HG03108 (cell line): ENCODE measurements around the gene LPIN1.
A peak's percentile ranks its signal among the peaks of the same experiment; 100 is the strongest.
"Not testable (repeated sequence)": the region's sequence is repeated elsewhere in the genome, so short reads cannot be mapped to it uniquely, and the experiment has no call there.

Experiments used
- ATAC-seq: cut with Tn5 transposase; IDR thresholded peaks from one replicate; pipeline ENCODE4 v1.9.1; 2021; ENCODE audit warnings: moderate library complexity; ENCODE audit not compliant: unreplicated experiment

The LPIN1 gene

DNA sequence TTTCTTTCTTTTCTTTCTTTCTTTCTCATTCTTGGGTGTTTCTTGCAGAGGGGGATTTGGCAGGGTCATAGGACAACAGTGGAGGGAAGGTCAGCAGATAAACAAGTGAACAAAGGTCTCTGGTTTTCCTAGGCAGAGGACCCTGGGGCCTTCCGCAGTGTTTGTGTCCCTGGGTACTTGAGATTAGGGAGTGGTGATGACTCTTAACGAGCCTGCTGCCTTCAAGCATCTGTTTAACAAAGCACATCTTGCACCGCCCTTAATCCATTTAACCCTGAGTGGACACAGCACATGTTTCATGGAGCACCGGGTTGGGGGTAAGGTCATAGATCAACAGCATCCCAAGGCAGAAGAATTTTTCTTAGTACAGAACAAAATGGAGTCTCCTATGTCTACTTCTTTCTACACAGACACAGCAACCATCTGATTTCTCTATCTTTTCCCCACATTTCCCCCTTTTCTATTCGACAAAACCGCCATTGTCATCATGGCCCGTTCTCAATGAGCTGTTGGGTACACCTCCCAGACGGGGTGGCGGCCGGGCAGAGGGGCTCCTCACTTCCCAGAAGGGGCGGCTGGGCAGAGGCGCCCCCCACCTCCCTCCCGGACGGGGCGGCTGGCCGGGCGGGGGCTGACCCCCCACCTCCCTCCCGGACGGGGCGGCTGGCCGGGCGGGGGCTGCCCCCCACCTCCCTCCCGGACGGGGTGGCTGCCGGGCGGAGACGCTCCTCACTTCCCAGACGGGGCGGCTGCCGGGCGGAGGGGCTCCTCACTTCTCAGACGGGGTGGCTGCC, 12.9 kb downstream of the LPIN1 start:
- not testable (repeated sequence) for ATAC-seq

DNA sequence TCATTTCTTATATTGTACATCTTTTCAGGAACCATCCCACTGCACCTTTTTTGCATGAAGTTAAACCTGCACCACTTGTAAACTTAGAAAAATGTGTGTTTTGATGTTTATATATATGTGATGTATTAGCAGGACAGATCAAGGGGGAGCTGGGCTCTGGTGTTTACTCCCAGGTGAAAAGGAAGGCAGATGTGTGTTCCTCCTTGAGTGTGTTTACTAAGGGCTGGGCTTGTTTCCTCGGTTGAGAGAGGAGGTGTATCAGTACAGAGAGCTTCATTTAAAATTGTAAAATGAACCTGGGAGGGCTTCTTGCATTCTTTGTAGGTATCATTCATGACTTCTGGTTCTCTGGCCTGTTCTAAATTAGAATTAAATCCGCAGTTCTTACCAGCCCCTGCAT, 14.8 kb downstream of the LPIN1 start:
- no peak for ATAC-seq

DNA sequence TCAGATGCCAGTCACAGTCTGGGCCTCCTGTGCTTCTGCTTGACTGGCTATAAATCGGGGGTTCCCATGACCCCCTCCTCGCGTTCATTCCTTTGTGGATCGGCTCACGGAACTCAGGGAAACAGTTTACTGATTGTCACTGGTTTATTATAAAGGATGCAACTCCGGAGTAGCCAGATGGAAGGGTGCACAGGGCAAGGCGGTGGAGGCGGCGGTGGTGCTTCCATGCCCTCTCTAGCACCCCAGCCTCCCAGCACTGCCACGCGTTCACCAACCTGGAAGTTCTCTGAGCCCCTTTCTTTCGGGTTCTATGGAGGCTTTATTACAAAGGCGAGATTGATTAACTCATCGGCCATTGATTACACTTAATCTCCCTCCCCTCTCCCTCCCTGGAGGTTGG, 15.6 kb downstream of the LPIN1 start:
- no peak for ATAC-seq

DNA sequence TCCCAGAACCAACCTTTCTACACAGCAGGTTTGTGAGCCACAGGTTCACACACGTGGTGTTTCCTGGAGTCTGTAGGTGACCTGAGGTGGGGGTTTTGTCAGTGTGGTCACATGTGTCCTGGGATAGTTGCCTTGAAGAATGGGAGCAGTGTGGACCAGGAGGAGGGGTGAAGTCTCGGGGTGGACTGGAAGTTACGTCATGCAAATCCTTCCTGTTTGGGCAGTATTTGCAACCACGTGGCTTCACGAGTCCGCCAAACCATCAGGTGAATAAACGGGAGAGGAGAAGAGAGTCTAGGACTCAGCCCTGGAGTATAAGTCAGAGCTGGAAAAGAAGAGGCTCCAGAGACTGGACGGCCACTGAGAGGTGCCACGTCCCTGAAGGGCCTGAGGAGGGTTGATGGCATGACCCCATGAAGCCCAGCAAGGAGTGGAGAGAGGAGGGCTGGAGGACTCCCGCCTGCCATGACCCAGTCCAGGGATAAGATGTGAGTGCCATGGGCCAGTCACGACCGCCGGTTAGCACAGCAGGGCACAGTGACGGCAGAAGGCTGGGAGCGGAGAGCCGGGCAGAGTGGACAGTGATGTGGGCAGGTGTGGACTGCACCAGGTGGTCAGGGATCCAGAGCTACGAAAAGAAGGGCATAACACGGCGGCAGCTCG, 16.5 kb downstream of the LPIN1 start:
- no peak for ATAC-seq

DNA sequence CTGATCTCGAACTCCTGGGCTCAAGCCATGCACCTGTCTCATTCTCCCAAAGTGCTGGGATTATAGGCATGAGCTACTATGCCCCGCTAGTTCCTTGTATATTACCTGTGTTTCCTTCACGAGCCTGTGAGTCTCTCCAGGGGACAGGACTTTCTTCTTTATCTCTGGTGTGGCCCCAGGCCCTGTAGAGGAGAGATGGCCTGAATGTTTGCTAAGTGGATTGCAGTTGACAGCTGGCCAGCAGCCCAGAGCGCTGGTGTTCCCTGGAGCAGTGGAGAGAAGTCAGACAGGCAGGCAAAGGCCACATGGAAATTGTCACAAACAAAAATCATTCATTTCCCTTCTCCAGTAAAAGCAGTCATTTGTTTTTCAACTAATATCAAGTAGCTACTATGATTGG, 17.9 kb downstream of the LPIN1 start:
- ATAC-seq = no peak

DNA sequence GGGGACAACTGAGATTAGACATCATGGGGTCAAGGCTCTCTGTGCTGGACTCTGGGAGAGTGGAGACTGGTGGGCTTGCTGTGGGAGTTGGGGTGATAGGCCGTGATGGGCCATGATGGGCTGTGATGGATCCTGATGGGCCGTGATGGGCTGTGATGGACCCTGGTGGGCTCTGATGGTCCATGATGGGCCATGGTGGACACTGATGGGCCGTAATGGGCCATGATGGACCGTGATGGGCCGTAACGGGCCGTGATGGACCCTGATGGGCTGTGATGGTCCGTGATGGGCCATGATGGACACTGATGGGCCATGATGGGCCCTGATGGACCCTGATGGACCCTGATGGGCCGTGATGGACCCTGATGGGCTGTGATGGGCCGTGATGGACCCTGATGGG, 18.5 kb downstream of the LPIN1 start:
- no peak for ATAC-seq

DNA sequence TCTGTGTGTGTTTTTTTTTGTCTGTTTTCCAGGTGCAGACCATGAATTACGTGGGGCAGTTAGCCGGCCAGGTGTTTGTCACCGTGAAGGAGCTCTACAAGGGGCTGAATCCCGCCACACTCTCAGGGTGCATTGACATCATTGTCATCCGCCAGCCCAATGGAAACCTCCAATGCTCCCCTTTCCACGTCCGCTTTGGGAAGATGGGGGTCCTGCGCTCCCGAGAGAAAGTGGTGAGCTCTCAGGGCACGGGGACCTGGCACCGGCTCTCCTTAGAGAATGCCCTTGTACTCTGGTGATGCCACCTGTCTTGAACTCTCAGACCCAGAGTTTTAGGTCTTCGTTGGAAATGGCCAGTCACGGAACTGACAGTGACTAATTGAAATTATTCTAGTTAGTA, 19.1 kb downstream of the LPIN1 start:
- ATAC-seq = no peak

DNA sequence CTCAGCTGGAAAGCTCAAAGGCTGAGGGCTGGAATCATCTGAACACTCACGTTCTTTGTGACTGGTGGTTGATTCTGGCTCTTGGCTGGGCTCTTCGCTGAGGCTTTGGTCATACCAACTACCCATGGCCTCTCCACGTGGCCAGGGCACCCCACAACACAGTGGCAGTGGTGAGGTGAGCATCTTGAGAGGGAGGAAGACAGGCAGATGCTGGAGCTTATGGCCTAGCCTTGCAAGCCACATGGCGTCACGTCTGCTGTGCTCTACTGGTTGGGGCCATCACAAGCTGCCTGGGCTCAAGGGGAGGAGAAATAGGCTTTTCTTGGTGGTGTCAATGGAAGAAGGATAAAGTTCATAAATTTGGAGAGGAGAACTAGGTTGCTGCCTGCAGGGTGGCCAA, 19.6 kb downstream of the LPIN1 start:
- ATAC-seq = no peak

DNA sequence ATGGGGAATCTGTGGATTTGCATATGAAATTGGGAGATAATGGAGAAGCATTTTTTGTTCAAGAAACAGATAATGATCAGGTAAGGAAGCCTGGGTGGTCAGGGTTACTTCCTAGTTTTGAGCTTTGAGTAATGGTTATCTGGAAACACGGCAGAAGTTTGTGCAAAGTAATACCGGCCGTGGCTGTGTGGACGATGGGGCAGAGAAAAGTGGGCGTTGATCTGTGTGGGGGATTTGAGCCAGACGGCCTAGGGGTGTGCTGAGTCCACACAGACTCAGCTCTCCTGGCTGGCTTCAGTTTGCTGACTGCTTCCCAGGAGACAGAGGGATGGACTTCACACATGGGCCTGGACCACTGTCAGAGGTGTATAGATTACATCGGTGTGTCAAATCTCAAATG, 21.3 kb downstream of the LPIN1 start:
- no peak for ATAC-seq

DNA sequence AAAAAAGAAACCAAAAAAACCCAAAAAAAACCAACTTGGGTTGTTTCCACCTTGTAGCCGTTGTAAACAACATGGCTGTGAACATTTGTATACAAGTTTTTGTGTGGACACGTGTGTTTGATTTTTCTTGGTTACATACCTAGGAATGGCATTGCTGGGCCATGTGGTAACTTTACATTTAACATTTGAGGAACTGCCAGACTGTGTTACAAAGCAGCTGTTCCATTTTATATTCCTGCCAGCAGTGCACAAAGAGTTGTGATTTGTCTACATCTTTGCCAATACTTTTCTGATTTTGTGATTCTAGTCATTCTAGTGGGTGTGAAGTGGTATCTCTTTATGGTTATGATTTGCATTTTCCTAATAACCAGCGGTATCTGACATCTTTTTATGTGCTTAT, 22.5 kb downstream of the LPIN1 start:
- ATAC-seq = no peak

DNA sequence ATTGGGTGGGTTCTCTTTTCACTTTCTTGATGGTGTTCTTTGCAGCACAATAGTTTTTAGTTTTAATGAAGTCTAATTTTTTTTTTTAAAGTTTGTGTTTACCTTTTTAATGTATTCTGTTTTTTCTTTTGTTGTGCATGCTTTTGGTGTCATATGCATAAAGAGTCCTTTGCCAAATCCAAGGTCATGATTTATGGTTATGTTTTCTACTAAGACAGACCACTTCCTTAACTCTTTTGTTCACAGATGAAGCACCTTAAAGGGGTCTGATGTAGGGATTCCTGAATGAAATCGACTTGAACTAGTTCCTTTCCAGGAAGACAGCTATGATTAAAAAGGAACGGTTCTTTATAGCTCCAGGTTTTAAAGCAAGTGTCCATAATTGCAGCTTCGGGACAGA, 23.1 kb downstream of the LPIN1 start:
- ATAC-seq = no peak

DNA sequence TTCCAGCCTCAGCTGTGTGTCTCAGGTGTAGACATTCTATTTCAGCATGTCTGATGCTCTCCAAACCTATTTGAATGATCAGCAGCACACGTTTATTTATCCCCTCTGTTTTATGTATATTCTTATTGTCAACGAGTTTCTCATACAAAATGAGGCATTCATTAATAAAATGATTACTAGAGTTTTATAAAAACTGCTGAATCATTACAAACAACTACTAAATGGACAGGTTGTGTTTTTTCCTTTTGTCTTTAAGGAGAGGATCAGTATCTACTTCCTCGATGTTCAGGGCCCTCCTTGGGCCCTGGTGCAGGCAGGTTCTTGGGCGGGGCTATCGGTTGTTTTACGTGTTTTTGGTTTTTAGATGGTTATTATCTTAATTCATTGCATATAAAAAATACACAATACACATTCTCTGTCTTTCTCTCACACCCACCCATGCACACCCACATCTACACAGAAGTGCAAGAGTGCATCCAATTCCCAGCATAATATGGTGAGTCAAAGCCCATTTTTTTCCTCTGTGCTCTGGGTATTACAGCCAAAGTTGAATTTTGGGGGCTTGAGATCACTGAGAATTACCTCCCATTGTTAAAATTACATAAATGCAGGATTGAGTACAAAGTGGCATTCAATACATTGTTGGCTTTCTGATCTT, 24.2 kb downstream of the LPIN1 start:
- ATAC-seq = no peak

DNA sequence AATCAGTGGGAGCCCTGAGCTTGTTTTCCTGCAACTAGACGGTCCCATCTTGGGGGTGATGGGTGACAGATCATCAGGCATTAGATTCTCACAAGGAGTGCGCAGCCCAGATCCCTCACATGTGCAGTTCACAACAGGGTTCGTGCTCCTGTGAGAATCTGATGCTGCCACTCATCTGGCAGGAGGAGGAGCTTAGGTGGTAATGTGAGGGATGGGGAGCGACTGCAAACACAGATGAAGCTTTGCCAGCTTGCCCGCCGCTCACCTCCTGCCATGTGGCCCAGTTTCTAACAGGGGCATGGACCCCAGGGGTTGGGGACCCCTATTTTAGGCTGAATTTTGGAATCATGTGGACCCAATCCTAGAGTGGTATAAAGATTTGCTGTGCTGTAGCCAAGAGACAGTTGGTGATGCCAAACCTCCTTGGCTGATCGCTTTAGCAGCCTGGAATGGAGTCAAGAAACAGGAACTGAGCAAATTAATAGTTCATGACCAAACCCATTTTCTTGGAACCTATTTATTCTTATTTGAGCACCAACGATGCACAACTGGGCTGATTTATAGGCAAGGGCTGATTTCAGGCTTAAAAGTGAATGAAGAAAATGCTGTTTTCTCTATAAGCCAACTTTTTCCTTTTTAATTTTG, 25.7 kb downstream of the LPIN1 start:
- no peak for ATAC-seq

DNA sequence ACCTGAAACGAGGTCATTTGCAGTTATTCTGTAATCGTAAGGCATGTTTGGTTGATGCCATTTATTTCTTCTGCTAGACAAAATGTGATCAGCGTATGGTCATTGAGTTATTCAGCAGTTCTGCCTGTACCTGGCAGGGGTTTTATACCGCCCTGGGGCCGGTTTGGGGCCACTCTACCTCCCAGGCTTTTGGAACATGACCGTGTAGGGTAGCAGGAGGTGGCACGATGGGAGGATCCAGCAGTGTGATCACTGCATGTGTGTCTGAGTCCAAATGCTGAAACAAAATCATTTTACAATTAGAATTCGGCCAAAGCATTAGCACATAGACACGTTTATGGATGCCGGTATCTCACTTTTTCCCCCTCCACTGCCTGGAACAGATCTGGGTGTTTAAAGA, 26.7 kb downstream of the LPIN1 start:
- no peak for ATAC-seq

DNA sequence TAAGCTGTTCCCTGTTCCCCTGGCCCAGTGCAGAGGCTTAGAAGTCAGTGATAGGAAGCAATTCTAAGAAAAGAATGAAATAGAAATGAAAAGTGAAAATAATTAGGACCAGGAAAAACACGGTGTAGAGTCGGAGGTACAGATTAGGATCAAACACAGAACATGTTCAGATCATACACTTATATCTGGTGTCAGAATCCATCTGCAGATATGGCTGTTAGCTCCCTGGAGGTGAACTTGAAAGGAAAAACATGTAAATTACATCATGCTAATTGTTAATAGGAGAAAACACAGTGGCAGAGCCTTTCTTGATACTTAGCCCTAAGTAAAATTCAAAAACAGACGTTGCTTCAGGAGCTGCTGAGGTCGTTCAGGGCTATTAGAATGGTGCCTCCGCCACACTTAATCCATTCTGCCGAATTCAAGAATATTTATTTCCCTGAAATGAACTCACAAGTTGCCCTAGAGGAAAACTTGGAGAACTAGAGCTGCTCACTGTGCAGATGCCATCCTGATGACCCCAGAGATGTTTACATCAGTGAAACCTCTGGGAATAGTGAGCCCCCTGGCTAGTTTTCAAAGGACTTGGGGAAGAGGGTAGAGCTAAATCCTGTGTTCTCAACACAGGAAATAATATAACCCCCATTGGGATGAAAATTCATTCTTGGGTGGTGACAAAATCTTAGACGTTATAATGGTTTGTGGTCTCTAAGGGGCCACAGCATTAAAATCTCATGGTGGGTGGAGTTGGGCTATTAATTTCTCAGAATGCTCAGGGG, 27.5 kb downstream of the LPIN1 start:
- ATAC-seq = no peak

DNA sequence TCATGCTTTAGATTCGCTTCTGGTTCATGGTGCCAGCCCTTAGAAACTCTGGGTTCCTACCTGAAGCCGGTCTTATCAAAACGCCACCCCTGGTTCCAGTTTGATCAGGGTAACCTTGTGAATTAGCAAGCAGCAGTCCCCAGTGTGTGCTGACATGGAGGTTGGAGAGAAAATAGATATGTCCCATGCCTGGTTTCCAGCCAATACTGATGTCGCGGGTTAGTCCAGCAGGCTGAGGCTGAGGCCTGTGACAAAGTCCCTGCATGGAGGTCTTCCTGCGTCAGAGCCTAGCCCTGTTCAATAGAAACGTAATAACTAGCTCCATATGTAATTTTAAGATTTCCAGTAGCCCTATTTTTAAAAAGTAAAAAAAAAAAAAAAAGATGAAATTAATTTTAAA, 28.2 kb downstream of the LPIN1 start:
- ATAC-seq = no peak

DNA sequence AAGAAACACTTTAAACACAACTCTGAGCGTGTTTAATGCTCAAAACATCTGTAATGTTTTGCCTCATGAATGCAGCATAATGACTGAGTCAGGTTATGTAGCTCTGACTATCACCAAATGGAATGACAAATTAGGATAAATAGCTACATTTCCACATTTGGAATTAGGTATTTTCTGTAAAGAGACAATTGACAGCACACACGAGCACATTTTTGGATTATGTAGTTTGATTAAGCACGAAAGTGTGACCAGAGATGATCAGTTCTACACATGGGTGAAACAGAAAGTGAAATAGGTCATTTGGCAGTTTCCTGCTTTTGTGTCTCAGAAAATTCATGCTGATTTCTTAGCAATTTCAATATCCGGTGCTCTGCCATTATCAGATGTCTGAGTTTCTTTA, 29.0 kb downstream of the LPIN1 start:
- ATAC-seq = peak; percentile 86

DNA sequence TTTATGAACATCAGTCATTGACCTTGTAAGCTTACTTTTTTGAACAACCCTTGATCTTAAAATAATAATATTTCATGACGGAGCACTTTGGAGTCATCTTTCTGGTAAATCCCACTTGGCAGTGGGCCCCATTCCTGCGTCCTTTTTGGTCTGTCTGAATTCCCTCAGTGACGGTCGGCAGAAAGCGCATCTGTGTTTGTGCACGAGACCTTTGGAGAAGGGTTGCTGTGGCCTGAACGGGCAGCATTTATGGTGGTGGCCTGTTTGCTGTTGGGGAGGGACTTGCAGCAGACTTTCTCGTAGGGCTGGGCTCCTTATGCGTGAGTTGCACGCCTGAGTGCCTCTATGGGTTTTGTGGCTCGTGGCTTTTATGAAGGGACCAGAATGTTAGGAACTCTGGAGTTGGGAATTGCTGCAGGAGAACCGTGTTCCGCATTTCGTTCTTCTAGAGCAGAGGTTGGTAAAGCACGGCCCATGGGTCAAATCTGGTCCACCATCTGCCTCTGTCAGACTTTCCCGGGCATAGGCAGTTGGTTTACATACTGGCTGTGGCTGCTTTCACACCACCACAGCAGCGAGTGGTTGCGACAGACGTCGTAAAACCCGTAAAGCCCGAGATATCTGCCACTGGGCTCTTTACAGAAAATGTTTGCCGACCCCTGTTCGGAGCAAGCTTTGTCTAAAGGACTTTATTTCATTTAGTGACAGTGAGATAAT, 30.8 kb downstream of the LPIN1 start:
- ATAC-seq = no peak

DNA sequence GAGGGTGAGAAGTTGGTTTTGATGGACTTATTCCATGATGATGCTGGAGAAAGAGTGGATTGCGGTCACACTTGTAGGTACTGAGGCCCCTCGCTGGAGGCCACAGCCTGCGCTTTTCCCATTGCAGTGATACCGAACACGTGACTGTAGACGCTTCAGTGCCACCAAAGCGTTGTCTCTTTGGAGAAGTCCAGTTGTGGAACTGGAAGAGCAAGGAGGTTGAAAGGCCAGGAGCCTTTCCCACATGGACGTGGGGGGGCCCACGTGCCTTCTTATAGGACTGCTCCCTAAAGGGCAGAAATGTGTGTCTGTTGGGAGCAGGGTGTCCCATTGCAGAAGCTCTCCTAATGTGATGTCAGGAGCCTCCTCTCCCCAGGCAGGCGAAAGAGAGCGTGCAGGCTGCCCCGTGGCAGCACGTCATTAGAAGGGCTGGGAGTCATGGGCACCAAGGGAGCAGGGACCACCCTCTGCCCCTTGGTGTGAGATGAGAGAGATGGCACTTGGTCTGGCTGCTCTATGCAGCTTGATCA, 31.5 kb downstream of the LPIN1 start:
- ATAC-seq = no peak

DNA sequence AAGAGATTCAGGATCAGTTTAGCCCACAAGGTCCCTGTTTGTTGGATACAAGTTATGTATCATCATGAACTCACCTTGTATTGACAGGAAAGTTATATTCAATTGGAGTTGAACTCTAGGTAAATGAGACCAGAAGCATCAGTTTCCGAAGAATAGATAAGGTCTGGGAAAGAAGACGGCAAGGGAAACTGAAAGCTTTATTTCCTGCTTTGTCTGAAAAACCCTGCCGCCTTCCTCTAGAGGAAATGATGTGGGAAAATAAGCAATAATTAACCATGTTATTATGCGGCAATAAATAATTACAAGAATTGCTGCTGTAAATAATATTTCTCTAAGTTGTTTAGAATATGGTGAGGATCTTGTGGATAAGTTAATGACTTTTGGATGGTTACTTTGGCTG, 32.0 kb downstream of the LPIN1 start:
- no peak for ATAC-seq
